Measurements from ENCODE around the gene MGST1.

DNA sequence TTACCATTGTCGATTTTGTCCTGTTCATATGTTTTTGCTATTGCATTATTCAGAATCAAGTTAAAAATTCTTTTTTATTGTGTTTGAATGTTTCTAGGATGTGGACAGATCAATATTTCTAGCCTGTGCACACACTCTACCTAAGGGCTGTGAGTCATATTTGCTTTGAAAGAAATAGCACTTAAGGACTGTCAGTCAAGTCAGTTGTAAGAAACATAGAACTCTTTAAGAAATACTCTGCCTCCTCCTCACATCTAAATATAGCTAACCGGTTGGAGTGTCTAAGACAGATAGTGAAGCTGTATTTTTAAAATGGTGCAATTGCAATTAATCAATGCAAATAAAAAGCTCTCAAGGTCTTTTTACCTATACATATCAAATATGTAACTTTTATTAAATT, 17.9 kb upstream of the MGST1 start:
- TF ChIP-seq EZH2 (IDR thresholded peaks at IDR 0.05) (no peak), EZH2phosphoT487 (IDR thresholded peaks at IDR 0.05) (no peak)
- TF ChIP-seq, protein P1, sequence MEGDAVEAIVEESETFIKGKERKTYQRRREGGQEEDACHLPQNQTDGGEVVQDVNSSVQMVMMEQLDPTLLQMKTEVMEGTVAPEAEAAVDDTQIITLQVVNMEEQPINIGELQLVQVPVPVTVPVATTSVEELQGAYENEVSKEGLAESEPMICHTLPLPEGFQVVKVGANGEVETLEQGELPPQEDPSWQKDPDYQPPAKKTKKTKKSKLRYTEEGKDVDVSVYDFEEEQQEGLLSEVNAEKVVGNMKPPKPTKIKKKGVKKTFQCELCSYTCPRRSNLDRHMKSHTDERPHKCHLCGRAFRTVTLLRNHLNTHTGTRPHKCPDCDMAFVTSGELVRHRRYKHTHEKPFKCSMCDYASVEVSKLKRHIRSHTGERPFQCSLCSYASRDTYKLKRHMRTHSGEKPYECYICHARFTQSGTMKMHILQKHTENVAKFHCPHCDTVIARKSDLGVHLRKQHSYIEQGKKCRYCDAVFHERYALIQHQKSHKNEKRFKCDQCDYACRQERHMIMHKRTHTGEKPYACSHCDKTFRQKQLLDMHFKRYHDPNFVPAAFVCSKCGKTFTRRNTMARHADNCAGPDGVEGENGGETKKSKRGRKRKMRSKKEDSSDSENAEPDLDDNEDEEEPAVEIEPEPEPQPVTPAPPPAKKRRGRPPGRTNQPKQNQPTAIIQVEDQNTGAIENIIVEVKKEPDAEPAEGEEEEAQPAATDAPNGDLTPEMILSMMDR (IDR thresholded peaks at IDR 0.05), result no peak
